Measurements from ENCODE around the gene PIERCE2. TPM values are rescaled to one million over a fixed set of nuclear protein-coding genes. Genes with fewer than 3 reads are reported as not detected.

PIERCE2 gene
- total RNA-seq (1.9 TPM), polyA plus RNA-seq (6.0 TPM)
- long read RNA-seq, donor 1, result 0 reads
- long read RNA-seq, donor 2, result 0 reads
- long read RNA-seq, donor 3, partial matches to known transcripts, result 0 of 3 reads
- long read RNA-seq, donor 3, other reads (novel, unspliced or antisense), result 0 of 3 reads
- long read RNA-seq, donor 4, result 0 reads
- long read RNA-seq, donor 5, transcript C15orf65-201 (2 exons, 729 nt), result major isoform, 8 of 8 reads
- long read RNA-seq, donor 5, partial matches to known transcripts, result 0 of 8 reads
- long read RNA-seq, donor 5, other reads (novel, unspliced or antisense), result 0 of 8 reads
- long read RNA-seq, donor 6, result 0 reads
- long read RNA-seq, donor 7, partial matches to known transcripts, result 0 of 2 reads
- long read RNA-seq, donor 7, other reads (novel, unspliced or antisense), result 0 of 2 reads
- long read RNA-seq, donor 8, result 0 reads
- long read RNA-seq, donor 9, result 0 reads
- long read RNA-seq, donor 10, partial matches to known transcripts, result 0 of 1 reads
- long read RNA-seq, donor 10, other reads (novel, unspliced or antisense), result 0 of 1 reads

GRCh38 chr15:55408012-55408928, at the start of gene PIERCE2, which contains the start of gene CCPG1:
Gene PIERCE2, plus strand, starts transcription at chr15:55408495. Its CDS starts 274 bp downstream, at chr15:55408769.
Gene CCPG1, minus strand, starts transcription at chr15:55408359. Its CDS starts 18,935 bp downstream, at chr15:55389424.
- Histone ChIP-seq H3K4me3 (ENCODE audit: low read length in 2 of 2) (peak within 1 kb of the TSS; percentile 72 to 82), H3K4me1 (ENCODE audit: control insufficient read depth in 2 of 2, insufficient read depth in 2 of 2, low read length in 2 of 2) (peaks cover 0 to 9% of the 10 kb centered on the region in 2 donors), H3K36me3 (ENCODE audit: control insufficient read depth in 2 of 2, insufficient read depth in 2 of 2, low read length in 1 of 2) (no peaks in the 10 kb centered on the region), H3K9me3 (ENCODE audit: control insufficient read depth in 2 of 2, insufficient read depth in 1 of 2, low read length in 1 of 2) (no peaks in the 10 kb centered on the region), H3K27ac (ENCODE audit: low read depth in 1 of 2, low read length in 1 of 2) (peak within 1 kb of the TSS; percentile 82 to 87), H3K27me3 (ENCODE audit: control insufficient read depth in 2 of 2, insufficient read depth in 1 of 2, low read length in 1 of 2) (no peaks in the 10 kb centered on the region)
- peak; percentile 55 to 91 (median 77) for DNase-seq (ENCODE audit: low read depth in 6 of 9, low spot score in 9 of 9)
- under 1% methylated on average over 70 of the region's 70 CpGs for WGBS

- H3K4me3 ChIP-seq (ENCODE audit: low read length in 2 of 2), result no peak overlapping the region
- H3K27me3 ChIP-seq (ENCODE audit: control insufficient read depth in 2 of 2, insufficient read depth in 1 of 2, low read length in 1 of 2), result no peaks in the 10 kb centered on the region
- 69% methylated on average over 6 of the region's 6 CpGs for whole genome bisulfite sequencing
- DNase-seq (ENCODE audit: low read depth in 6 of 9, low spot score in 9 of 9), result no peak
- peaks cover 5% of the 10 kb centered on the region in 2 donors for H3K36me3 ChIP-seq (ENCODE audit: control insufficient read depth in 2 of 2, insufficient read depth in 2 of 2, low read length in 1 of 2)
- H3K4me1 ChIP-seq (ENCODE audit: control insufficient read depth in 2 of 2, insufficient read depth in 2 of 2, low read length in 2 of 2), result no peaks in the 10 kb centered on the region
- no peak overlapping the region for H3K27ac ChIP-seq (ENCODE audit: low read depth in 1 of 2, low read length in 1 of 2)
- H3K9me3 ChIP-seq (ENCODE audit: control insufficient read depth in 2 of 2, insufficient read depth in 1 of 2, low read length in 1 of 2), result no peaks in the 10 kb centered on the region
Measured at GRCh38 chr15:55360256-55360655, 48.0 kb upstream of the PIERCE2 start.

- Histone ChIP-seq H3K27ac (ENCODE audit: low read depth in 1 of 2, low read length in 1 of 2) (no peak overlapping the region), H3K4me3 (ENCODE audit: low read length in 2 of 2) (no peak overlapping the region), H3K9me3 (ENCODE audit: control insufficient read depth in 2 of 2, insufficient read depth in 1 of 2, low read length in 1 of 2) (no peaks in the 10 kb centered on the region), H3K4me1 (ENCODE audit: control insufficient read depth in 2 of 2, insufficient read depth in 2 of 2, low read length in 2 of 2) (no peaks in the 10 kb centered on the region), H3K36me3 (ENCODE audit: control insufficient read depth in 2 of 2, insufficient read depth in 2 of 2, low read length in 1 of 2) (peaks cover 5% of the 10 kb centered on the region in 2 donors), H3K27me3 (ENCODE audit: control insufficient read depth in 2 of 2, insufficient read depth in 1 of 2, low read length in 1 of 2) (no peaks in the 10 kb centered on the region)
- 98% methylated on average over 10 of the region's 10 CpGs for WGBS
- no peak for DNase-seq (ENCODE audit: low read depth in 6 of 9, low spot score in 9 of 9)
Measured at GRCh38 chr15:55361048-55361447, 47.2 kb upstream of the PIERCE2 start.

GRCh38 chr15:55362641-55363040, 45.7 kb upstream of the PIERCE2 start:
- no peaks in the 10 kb centered on the region for H3K27me3 ChIP-seq (ENCODE audit: control insufficient read depth in 2 of 2, insufficient read depth in 1 of 2, low read length in 1 of 2)
- no peak overlapping the region for H3K4me3 ChIP-seq (ENCODE audit: low read length in 2 of 2)
- no peaks in the 10 kb centered on the region for H3K9me3 ChIP-seq (ENCODE audit: control insufficient read depth in 2 of 2, insufficient read depth in 1 of 2, low read length in 1 of 2)
- WGBS, result 99% methylated on average over 2 of the region's 2 CpGs
- no peak for DNase-seq (ENCODE audit: low read depth in 6 of 9, low spot score in 9 of 9)
- H3K4me1 ChIP-seq (ENCODE audit: control insufficient read depth in 2 of 2, insufficient read depth in 2 of 2, low read length in 2 of 2), result no peaks in the 10 kb centered on the region
- no peak overlapping the region for H3K27ac ChIP-seq (ENCODE audit: low read depth in 1 of 2, low read length in 1 of 2)
- no peaks in the 10 kb centered on the region for H3K36me3 ChIP-seq (ENCODE audit: control insufficient read depth in 2 of 2, insufficient read depth in 2 of 2, low read length in 1 of 2)

- 94% methylated on average over 1 of the region's 1 CpG for WGBS
- Histone ChIP-seq H3K27ac (ENCODE audit: low read depth in 1 of 2, low read length in 1 of 2) (no peak overlapping the region), H3K4me3 (ENCODE audit: low read length in 2 of 2) (no peak overlapping the region), H3K9me3 (ENCODE audit: control insufficient read depth in 2 of 2, insufficient read depth in 1 of 2, low read length in 1 of 2) (no peaks in the 10 kb centered on the region), H3K27me3 (ENCODE audit: control insufficient read depth in 2 of 2, insufficient read depth in 1 of 2, low read length in 1 of 2) (no peaks in the 10 kb centered on the region), H3K36me3 (ENCODE audit: control insufficient read depth in 2 of 2, insufficient read depth in 2 of 2, low read length in 1 of 2) (peaks cover 0 to 3% of the 10 kb centered on the region in 2 donors), H3K4me1 (ENCODE audit: control insufficient read depth in 2 of 2, insufficient read depth in 2 of 2, low read length in 2 of 2) (no peaks in the 10 kb centered on the region)
- DNase-seq (ENCODE audit: low read depth in 6 of 9, low spot score in 9 of 9), result no peak
Measured at GRCh38 chr15:55366981-55367380, 41.3 kb upstream of the PIERCE2 start.

GRCh38 chr15:55372701-55373440, 35.4 kb upstream of the PIERCE2 start:
- WGBS, result 32% methylated on average over 3 of the region's 3 CpGs
- no peak for DNase-seq (ENCODE audit: low read depth in 6 of 9, low spot score in 9 of 9)
- Histone ChIP-seq H3K4me1 (ENCODE audit: control insufficient read depth in 2 of 2, insufficient read depth in 2 of 2, low read length in 2 of 2) (no peaks in the 10 kb centered on the region), H3K36me3 (ENCODE audit: control insufficient read depth in 2 of 2, insufficient read depth in 2 of 2, low read length in 1 of 2) (peaks cover 0 to 3% of the 10 kb centered on the region in 2 donors), H3K4me3 (ENCODE audit: low read length in 2 of 2) (no peak overlapping the region), H3K27me3 (ENCODE audit: control insufficient read depth in 2 of 2, insufficient read depth in 1 of 2, low read length in 1 of 2) (no peaks in the 10 kb centered on the region), H3K9me3 (ENCODE audit: control insufficient read depth in 2 of 2, insufficient read depth in 1 of 2, low read length in 1 of 2) (no peaks in the 10 kb centered on the region), H3K27ac (ENCODE audit: low read depth in 1 of 2, low read length in 1 of 2) (no peak overlapping the region)

GRCh38 chr15:55379095-55379494, 29.2 kb upstream of the PIERCE2 start:
- WGBS, result 95% methylated on average over 5 of the region's 5 CpGs
- H3K27ac ChIP-seq (ENCODE audit: low read depth in 1 of 2, low read length in 1 of 2), result no peak overlapping the region
- H3K4me1 ChIP-seq (ENCODE audit: control insufficient read depth in 2 of 2, insufficient read depth in 2 of 2, low read length in 2 of 2), result no peaks in the 10 kb centered on the region
- H3K36me3 ChIP-seq (ENCODE audit: control insufficient read depth in 2 of 2, insufficient read depth in 2 of 2, low read length in 1 of 2), result no peaks in the 10 kb centered on the region
- no peak overlapping the region for H3K4me3 ChIP-seq (ENCODE audit: low read length in 2 of 2)
- H3K9me3 ChIP-seq (ENCODE audit: control insufficient read depth in 2 of 2, insufficient read depth in 1 of 2, low read length in 1 of 2), result no peaks in the 10 kb centered on the region
- DNase-seq (ENCODE audit: low read depth in 6 of 9, low spot score in 9 of 9), result no peak
- no peaks in the 10 kb centered on the region for H3K27me3 ChIP-seq (ENCODE audit: control insufficient read depth in 2 of 2, insufficient read depth in 1 of 2, low read length in 1 of 2)

GRCh38 chr15:55381595-55381994, 26.7 kb upstream of the PIERCE2 start:
- peaks cover 0 to 3% of the 10 kb centered on the region in 2 donors for H3K36me3 ChIP-seq (ENCODE audit: control insufficient read depth in 2 of 2, insufficient read depth in 2 of 2, low read length in 1 of 2)
- no peaks in the 10 kb centered on the region for H3K9me3 ChIP-seq (ENCODE audit: control insufficient read depth in 2 of 2, insufficient read depth in 1 of 2, low read length in 1 of 2)
- H3K27me3 ChIP-seq (ENCODE audit: control insufficient read depth in 2 of 2, insufficient read depth in 1 of 2, low read length in 1 of 2), result no peaks in the 10 kb centered on the region
- no peak for DNase-seq (ENCODE audit: low read depth in 6 of 9, low spot score in 9 of 9)
- H3K27ac ChIP-seq (ENCODE audit: low read depth in 1 of 2, low read length in 1 of 2), result no peak overlapping the region
- no peak overlapping the region for H3K4me3 ChIP-seq (ENCODE audit: low read length in 2 of 2)
- no peaks in the 10 kb centered on the region for H3K4me1 ChIP-seq (ENCODE audit: control insufficient read depth in 2 of 2, insufficient read depth in 2 of 2, low read length in 2 of 2)

Data from thymus (tissue), 14 donors.